LNCAP (cell line): ENCODE measurements around the gene ARTN.

Source experiments
- TF ChIP-seq, protein P1 (sequence below): fragments of 450-650 bp; IDR thresholded peaks from 2 replicates; pipeline ENCODE4 v1.5.1; 2017; ENCODE audit warnings: mild to moderate bottlenecking

The ARTN gene

GRCh38 chr1:43901196-43901961, 32.2 kb upstream of the ARTN start:
- TF ChIP-seq, protein P1, sequence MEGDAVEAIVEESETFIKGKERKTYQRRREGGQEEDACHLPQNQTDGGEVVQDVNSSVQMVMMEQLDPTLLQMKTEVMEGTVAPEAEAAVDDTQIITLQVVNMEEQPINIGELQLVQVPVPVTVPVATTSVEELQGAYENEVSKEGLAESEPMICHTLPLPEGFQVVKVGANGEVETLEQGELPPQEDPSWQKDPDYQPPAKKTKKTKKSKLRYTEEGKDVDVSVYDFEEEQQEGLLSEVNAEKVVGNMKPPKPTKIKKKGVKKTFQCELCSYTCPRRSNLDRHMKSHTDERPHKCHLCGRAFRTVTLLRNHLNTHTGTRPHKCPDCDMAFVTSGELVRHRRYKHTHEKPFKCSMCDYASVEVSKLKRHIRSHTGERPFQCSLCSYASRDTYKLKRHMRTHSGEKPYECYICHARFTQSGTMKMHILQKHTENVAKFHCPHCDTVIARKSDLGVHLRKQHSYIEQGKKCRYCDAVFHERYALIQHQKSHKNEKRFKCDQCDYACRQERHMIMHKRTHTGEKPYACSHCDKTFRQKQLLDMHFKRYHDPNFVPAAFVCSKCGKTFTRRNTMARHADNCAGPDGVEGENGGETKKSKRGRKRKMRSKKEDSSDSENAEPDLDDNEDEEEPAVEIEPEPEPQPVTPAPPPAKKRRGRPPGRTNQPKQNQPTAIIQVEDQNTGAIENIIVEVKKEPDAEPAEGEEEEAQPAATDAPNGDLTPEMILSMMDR: no peak

GRCh38 chr1:43902058-43902831, 31.4 kb upstream of the ARTN start:
- TF ChIP-seq, protein P1: no peak

DNA sequence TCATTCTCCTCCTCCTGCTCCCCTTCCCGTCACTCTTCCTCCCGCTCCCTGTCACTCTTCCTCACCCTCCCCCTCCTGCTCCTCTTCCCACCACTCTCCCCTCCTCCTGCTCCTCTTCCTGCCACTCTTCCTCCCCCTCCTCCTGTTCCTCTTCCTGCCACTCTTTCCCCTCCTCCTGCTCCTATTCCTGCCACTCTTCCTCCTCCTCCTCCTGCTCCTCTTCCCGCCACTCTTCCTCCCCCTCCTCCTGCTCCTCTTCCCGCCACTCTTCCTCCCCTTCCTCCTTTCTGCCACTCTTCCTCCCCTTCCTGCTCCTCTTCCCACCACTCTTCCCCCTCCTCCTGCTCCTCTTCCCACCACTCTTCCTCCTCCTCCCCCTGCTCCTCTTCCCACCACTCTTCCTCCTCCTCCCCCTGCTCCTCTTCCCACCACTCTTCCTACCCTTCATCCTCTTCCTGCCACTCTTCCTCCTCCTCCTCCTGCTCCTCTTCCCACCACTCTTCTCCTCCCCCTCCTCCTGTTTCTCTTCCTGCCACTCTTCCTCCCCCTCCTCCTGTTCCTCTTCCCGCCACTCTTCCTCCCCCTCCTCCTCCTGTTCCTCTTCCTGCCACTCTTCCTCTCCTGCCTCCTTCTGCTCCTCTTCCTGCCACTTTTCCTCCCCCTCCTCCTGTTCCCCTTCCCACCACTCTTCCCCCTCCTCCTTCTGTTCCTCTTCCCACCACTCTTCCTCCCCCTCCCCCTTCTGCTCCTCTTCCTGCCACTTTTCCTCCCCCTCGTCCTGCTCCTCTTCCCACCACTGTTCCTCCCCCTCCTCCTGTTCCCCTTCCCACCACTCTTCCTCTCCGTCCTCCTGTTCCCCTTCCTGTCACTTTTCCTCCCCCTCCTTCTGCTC, 28.7 kb upstream of the ARTN start:
- TF ChIP-seq, protein P1: no peak

DNA sequence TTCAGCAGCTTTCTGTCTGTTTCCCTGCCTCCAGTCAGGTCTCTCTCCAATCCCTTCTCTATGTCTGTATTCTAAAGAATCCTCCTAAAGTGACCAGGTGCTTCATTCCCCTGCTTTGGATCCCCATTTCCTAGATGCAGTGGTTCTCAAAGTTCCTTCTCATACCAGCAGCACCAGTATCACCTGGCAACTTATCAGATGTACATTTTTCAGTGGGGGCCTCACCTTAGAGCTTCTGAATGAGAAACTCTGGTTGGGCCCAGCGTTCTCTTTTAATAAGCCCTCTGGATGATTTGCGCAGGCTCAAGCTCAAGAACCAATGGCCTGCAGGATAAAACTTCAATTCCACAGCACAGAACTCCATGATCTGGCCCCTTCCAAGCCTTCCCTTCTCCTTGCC, 25.4 kb upstream of the ARTN start:
- TF ChIP-seq, protein P1: no peak

DNA sequence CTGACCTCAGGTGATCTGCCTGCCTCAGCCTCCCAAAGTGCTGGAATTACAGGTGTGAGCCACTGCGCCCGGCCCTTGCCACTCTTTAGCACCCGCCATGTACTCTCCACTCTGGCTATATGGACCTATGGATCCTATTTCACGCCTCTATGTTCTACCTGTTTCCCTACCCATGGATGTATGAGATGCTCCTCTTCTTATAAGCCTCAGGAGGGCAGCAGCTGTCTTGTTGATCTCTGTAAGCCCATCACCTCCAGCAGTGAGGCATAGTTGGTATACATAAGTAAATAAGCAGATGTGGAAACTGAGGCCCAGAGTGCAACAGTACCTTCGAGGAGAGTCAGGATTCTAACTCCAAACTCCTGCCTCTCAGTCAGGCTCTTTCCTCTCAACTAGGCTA, 24.7 kb upstream of the ARTN start:
- TF ChIP-seq, protein P1: no peak

GRCh38 chr1:43910343-43910742, 23.3 kb upstream of the ARTN start:
- TF ChIP-seq, protein P1: no peak

DNA sequence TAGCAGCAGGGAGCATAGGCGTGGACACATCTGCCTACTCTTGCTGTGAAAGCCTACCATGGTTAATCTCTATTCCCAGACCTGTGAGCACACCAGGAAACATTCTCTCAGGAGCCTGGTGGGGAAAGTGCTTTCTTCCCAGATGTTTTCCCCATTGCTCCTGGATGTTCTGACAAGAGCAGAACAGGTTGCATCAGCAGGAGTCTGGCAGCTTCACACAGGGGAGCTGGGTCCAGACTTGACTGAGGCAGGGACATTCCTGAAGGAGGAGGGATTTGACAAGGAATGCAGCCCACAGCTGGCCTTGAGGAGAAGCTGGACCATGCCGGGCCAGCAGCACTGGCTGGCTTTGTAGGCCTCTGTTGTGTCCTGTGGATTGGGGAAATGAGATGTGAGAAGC, 21.0 kb upstream of the ARTN start:
- TF ChIP-seq, protein P1: no peak
